ENCODE results near the gene EFNA5.

Gene EFNA5

DNA sequence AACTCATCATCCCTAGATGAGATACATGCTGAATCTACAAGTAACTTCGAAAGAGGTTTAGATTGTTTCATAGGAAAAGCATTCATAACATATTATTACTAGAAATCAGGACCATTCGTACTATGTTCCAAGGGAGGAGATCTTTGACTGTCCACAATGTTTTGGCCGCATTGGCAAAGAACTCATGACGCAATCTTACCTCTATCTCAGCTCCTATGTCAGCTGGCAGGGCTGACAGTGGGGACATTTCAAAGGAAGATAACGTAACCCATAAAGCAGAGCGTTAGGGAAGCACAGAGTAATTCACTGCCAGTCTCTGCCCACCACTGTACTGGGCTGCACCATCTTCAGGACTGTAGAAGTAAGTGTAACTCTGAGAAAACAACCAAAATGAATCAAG lies 69.7 kb downstream of the EFNA5 start:
- DNase-seq, result no peak

DNA sequence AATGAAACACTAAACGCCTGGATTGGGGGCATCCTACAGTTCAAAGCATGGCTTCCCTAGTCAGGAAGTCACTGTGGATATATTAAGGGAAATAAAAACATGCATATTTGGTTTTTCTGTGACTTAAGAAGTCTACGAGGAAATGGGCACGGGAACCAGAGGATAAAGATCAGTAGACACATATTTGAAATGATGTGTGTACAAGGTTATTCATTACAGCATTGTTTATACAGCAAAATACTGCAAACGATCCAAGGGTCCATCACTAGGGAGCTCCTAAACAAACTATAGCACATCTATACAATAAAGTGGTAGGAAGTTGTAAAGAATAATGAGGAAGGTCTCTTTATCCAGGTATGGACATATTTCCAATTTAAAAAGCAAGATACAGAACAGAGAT lies 71.8 kb downstream of the EFNA5 start:
- DNase-seq, result no peak

DNA sequence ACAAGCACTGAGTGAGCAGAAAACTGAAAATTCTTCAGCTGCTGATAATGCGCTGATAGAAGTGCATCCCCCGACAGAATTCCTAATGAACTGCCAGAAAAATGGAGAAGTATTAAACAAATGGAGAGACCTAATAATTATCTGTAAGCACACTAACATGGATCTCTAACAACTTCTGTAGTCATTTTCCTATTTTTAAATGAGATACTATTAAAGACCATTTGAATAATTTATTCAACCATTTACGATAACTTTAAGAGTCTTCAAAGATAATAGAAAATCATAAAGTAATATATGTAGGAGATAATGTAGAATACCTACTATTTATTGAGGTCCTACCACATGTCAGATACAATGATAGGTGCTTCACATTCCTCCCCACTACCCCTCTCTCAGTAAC lies 72.9 kb downstream of the EFNA5 start:
- DNase-seq, result no peak

DNA sequence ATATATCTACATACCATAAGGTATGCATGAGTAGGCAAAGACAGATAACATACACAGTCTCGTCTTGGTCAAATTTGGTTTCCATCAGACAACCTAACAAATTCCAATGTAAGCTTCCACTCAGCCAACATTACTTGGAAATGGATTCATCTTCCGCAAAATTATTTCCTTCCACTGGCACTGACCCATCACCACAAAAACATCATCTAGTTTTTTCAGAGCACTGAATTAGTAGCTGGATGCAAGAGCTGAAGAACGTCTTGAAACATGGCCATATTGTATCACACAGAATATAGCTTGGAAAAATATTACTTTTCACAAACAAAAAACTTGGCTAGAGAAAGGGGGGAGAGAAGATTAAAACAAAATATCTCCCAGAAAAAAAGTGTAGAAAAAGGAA lies 73.5 kb downstream of the EFNA5 start:
- no peak for DNase-seq

DNA sequence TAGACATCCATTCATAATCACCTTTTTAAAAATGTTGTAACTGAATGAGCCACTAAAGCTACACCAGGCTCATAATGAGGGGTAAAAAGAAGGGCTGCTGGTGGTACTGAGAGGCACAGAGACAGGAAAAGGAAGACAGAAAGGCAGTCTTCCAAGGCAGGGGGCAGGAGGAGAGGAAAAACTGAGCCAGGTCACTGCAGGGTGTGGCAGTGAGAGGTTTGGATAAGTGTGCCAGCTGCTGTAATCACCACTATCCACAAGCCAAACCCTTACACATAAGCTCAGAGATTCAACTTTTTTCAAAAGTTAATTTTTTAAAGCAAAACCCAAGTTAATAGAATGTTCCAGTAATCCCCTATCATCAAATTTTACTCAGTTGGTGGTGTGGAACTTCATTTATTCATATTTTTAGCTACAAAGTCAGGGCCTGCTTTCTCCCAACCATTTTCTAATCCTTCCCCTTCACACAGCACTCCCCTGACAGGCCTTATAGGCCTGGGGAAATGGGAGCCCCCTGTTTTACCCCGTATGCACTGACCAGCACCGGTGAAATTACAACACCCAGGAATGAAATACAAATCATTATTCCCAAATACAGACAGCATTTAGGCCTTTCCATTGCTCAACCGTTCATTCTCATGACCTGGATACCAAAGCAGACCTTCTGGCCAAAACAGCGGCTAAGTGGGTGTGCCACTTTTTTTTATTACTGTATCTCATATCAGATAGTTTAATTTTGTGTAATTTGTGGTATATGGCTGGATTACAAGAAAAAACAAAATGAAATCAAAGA lies 76.3 kb downstream of the EFNA5 start:
- no peak for DNase-seq

DNA sequence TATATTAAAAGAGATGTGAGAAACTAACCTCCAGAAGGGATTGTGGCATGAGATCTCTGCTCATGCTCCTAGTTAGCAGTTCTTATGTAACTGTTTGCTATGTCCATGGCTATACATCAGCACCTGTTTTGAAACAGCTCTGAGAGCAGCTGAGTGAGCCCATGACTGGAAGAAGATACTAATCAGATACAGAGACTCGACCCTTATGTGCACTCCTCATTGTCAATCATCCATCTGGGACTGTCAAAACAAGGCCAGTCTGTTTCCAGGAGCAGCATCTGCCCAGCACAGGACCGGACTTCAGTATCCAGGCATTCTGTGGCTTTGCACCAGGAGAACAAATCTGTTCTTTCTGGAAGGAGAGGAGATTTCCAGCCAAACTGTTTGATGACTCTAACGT lies 77.7 kb downstream of the EFNA5 start:
- no peak for DNase-seq

DNA sequence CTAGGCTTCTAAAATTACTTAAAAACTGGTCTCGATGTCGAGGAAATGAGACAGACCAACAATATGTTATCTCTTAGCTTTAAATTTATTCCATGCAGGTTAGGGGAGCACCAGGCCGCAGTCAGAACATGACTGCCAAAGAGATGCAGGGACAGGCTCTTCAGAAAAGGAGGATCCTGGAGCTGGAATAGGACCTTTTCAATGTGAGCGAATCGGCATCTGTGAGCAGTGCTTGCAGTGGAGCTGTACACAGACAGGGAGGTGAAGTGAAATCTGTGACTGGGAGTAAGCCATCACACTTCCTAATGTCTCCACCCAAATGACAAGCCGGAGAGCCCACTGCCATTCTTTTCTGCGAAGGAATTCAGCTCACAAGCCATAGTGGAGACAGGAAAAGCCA lies 78.2 kb downstream of the EFNA5 start:
- DNase-seq, result no peak

DNA sequence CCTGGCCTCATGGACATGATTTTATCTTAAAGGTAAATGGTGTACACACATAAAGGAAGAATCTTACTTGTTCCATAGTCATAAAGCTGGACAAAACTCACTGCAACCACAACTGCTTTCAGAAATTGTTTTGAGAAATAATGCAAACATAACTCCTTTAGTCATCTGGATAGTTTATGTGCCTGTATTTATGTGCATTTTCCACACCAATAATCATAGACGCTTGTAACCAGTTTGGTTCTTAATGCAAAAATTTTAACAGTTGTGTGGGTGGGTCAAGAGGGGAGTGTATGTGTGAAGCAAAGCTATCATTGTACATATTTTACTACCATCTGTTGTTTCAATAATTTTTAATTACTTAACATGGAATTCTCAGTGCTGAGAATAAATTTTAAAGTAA lies 80.1 kb downstream of the EFNA5 start:
- DNase-seq, result no peak

DNA sequence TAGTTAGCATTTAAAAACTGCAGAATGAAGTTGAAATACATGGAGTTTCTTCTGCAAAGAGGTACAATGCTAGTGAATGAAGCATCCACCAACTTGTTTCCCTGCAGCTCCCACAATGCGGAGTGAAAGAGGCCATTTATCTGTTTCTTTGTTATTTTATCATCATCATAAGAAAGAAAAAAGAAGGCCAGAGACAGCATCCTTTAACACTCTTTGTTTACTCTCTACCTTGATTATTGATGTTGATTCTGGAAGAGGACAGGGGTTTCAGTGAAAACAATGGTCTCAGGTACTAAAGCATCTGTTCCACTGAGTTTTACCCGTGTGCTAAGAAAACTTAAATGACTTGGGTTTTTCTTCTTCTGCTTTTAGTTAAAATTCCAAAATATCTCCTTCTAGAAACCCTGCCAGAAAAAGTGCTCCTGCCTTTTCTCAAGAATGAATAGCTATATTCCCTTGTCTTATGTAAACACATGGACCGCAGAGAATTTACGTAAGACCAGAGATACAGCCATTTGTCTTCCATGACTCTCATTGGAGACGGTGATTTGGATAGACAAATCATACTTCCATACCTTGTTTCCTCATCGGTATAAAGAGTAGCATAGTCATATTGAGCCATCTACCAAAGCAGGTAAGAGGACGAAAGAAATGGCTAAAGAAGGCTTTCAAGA lies 81.1 kb downstream of the EFNA5 start:
- DNase-seq, result no peak

DNA sequence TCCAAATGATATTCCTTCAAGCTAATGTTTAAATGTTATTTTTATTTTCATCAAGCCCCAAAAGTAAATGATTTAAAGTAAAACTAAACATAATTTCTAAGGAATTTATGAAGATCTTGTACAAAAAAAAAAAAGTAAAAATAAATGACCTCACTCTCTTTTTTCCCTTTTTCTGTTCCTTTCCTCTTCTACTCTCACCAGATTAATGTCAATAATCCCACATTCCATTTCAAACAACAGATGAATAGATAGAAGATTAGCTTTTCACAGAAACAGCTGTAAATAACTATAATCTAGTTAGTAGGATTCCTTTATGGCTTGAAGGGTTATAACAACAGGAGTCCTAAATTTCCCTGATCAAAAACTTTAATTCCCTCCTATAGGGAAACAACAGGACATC lies 88.1 kb downstream of the EFNA5 start:
- DNase-seq, result no peak

DNA sequence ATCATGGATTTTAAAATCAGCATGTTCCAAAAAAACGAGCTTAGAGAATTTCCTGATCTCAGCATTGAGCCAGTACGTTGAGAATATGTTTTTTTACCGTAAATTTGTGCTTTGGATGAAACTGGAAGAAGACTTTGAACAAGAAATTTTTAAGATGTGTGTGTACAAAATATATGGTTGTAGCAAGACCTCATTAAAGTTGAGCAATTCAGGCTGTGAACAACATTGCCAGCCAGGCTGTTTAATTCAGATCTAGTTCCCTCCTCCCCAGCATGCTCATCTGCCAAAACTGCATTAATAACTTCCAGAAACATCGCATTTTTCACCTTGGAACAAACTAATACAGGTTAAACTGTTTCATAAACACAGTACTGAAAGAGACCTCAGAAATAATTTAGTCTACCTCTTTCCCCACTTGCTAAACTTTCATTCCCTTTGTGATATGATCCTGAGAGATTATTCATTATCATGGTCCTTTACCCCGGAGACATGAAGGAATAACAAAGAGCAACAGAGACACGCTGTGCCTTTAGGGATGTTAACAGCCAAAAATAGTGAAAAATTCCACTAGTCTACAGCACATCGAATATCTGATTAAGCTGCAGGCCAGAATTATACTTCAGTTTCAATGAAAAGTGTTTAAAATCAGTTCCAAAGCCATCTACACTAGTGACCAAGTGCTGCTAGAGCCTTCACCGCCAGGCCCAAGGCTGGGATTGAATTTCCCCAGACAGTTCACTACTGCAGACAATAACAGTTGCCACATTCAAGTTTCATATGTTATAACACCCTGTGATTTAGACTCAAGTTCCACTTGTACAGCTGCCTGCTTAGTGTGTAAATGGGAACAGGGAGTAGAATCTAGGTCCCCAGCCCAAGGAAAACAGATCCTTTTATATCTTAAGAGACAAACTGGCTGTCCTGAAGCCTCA lies 89.6 kb downstream of the EFNA5 start:
- no peak for DNase-seq

DNA sequence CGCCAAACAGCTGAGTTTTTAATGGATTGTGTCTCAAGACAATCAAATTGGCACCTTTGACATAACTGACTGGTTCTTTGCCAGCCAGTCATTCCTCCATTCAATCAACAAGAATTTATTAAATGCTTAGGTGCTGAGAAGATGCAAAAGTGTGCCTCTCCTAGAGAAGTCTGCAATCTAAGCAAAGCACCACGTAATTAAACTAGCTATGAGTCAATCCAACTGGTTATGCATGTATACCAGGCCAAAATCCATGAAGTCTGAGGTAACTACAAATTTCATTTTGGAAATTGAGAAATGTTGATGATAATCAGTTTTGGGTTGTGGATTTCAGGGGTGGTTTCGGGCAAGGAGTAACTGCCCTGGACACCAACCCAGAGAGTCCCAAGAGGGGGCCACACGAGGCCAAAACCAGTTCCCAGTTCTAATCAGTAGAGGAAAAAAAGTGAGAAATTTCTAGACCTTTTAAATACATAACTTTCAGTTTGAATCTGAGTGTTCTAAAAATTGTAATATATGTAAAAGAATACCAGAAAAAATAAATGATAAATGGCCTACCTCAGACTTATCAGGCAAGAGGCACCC lies 92.6 kb downstream of the EFNA5 start:
- DNase-seq, result no peak

DNA sequence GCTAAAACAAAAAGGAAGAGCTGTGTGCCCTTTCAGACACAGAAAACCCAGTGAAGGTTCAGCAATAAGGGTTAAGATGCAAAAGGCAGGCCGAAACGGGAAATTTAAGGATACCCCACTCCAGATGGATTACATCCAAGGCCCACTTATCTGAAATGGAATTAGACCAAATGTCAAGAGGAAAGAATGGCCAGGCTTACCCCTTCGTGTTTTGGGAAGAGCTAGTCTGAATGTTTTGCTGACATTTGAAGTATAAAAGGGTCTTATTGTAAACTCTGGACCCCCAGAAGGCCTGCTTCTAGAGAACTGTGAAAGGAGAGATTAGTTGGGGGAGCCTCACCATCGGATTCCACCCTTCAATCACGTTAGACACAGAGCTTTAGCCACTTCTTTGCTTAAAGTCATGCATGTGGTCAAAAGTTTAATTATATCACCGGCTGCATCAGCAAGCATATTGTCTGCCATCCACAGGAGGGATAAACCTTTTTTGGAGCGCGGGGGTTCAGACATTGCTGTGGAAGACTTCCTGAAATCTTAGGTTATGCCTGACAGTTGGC lies 93.3 kb downstream of the EFNA5 start:
- no peak for DNase-seq

DNA sequence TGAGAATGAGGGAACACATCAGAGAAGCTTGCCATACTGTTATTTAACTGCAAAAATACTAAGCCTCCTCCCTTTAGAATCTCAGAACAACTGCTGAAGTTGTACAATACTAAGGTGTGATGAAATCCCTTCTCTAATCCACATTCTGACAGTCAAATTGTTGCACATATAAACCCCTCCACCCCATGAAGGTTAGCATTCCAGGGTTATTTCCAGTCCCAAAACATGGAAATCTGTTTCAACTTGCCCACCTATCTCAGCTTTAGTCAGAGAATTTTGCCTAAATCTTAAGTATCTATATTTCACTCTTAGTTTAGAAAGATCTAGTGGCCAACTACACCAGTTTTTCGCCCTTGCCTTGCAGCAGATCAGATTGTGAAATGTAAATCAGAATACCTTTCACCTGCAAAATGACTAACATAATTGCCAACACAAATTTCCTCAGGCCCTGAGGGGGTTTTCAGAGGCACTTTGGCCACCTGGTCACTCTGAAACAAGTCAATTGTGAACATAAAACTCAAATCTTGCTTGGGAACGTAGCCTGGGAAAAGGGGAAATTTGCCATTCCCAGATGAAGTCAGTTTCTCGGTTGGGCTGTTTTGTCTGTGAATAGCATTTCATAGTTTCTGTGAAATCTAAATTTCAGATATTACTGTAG lies 93.9 kb downstream of the EFNA5 start:
- no peak for DNase-seq

DNA sequence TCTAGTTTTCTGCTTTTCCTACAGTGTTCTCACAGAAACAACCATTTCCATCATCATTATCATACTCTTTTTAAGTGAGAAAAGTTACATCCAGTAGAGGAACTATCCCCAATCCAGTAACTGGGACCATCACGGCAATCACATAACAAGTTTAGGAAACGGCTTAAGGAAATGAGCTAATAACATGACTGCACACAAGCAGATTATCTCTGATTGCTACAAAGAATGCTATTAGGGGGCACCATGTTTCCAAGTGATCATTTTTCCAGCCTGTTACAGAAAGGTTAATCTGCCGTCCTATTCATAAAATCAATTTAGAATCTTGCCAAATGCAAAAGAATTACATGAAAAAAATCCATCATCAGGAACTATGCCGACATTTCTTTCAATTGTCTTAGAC lies 94.6 kb downstream of the EFNA5 start:
- DNase-seq, result no peak

DNA sequence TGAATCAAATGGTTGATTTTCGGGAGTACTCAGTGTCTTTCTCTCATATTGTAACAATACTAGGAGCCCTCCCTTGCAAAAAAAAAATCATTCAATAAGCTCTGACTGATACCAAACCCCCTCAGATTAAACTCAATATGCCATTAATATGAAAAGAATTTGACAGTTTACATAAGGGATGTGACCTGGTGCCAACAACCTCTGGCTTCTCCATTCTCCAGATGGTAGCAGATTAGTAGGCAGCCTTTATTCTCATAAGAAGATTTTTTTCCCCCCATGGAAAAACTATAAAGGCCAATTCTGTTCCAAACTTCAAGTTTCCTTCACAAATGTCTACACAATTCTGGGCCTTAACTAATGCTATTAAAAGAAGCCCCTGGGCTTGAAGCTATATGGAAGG lies 96.5 kb downstream of the EFNA5 start:
- DNase-seq, result no peak

DNA sequence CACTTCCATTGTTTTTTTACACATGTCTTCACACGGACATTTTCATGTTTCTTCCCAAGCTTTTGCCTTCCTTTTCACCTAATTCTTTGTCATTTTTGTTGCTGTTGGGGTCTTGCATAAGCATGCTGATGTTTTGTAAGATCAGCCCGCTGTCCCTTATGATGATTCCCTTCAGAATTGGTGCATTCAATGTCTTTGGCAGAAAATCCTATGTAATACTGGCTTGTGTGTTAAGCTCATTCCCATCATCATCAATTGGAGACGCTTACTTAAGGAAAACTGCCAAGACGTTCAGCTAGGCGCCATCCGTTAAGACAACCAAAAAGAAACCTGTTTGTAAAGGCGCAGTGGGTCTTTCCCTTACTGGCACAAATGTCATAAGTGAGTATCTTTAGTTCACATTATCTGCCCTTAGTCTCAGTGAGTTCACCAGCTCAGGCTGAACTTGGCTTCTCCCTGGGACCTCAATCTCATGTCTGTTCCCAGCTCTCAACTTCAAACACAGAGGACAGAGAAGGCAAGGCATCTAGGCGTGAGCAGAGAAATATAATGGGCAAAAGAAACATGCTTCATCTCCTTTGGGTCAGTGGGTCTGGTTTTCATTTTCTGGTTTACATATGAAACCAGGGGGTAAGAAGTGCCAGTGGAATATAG lies 97.9 kb downstream of the EFNA5 start:
- no peak for DNase-seq

DNA sequence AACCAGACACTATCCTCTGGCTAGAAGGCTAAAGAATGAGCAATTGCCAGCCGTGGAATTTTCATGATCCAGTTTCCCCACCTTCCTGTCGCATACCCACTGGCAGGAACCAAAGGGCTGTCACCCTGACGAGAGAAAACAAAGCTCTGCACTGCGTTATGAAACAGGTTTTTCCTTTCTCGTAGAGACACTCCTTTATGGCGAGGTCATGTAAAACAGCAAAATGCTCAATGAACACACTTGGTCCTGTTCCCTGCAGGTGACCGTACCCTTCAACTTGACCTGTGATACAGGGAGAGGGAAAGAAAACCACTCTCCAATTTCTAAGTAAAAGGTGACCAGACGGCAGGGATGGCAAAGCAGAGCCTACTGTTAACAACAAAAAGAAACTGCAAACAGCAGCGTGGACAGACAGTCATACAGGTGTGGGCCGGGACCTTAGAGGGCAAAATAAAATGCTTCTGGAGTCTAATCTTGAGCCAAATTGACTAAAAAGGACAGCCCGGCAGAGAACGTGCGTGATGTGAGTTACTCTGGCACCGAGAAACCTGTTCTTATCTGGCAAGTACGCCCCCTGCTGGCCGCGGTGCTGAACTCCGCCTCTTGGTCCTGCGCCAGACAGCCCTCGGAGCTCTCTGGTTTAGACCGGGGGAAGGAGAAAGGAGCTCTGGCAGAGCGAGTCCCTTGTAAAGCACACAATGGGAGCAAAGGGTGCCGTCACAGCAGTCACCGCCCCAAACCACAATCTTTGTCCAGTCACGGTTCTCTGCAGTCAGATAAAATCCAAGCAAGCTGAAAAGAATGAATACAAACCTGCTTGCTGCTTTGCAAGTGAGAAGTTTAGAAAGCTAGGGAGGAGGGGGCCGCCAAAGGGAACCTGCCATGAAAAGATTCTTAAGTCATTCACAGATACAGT lies 98.9 kb downstream of the EFNA5 start:
- peak; percentile 70 for DNase-seq

DNA sequence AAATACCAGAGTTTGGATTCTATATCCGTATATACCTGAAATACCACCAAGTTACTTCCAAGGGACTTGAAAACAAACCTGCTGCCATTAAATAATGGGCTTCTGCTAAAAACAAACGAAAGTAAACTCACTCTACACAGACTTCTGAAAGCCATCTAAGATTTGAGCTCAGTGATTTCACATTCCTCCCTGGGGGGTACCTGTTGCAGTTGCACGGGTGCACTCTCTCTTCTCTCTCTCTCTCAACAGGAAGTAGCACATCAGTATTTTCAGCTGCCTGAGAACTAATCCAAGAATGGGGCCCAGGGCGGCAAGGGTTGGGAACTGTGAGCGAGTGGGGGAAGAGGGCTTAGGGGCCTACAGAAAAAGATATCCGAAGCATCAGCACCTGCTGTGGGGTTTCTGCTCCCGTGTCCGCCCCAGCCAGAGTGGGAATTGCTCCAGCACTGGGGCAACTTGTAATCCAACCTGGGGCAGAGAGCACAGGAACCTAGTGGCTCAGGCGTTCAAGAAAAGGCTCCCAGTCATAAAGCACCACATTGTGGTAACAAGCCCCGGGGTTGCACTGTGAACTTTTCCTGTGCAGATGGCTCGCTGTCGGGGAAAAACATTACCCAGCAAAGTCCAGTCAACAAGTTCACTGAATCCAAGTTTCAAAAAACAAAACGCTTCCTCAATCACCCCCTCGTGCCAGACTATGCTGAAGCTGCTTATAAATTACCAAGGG lies 99.8 kb downstream of the EFNA5 start:
- DNase-seq, result peak; percentile 39

DNA sequence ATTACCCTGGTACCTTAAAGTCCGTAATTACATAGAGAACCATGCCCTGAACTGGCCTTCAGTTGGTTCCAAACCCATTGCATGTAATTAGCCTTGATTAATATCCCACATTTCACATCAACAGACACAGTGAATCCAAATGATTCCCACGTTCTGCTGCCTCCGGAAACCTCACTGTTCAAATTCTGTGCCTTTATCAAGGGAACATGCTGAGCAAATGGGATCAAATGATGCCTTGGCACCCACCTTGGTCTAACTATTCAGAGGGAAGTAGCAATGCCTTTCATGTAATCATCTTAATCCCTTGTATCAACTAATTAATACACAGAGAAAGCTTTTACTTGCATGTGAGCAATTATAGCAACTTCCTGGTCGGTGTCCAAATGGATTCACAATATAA lies 100.6 kb downstream of the EFNA5 start:
- DNase-seq, result no peak

Measured in NCI-H2107 (cell line).